ENCODE measurements around the gene RPS25.
"Not testable (repeated sequence)": the region's sequence is repeated elsewhere in the genome, so short reads cannot be mapped to it uniquely, and the experiment has no call there.

Gene RPS25

DNA sequence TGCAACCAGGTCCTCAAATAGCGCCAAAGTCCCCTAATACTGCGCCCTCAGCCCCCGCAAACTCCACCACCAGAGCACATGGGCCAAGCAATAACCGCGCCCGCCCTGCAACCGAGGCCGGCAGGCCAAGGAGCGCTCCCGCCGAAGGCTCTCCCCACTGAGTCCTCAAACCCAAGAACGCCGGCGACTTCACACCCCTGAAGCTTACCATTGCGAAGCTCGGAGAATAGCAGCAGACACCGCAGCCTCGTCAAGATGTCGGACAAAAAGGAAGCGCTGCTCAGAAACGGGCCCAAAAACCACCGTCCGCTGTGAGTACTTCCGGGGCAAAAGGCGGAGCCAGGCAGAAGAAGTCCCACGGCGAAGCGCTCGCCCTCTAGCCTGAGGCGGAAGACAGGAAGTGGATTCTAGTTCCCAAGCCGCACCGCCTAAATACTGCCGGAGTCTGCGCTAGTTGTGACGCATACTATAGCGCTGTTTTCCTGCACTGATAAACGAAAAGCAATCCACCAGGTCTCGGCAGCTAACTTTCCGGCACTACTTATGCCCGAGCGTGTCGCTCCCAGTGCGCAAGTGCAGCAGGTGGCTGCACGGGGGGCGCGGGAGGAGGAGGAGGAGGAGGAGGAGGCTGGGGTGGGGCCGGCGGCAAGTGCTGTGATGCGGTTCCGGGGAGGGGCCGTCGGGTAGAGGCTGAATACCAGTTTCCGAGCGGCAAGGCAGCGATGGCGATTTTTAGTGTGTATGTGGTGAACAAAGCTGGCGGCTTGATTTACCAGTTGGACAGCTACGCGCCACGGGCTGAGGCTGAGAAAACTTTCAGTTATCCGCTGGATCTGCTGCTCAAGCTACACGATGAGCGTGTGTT lies at the start of gene RPS25, which contains the start of gene TRAPPC4:
Gene RPS25, minus strand, starts transcription at position 270 of the 865 bp plus-strand sequence. Its CDS starts 59 bp downstream, at position 211.
Gene TRAPPC4, plus strand, starts transcription at position 693 of the 865 bp plus-strand sequence. Its CDS starts 30 bp downstream, at position 723.
- peak; percentile 95 for DNase-seq

DNA sequence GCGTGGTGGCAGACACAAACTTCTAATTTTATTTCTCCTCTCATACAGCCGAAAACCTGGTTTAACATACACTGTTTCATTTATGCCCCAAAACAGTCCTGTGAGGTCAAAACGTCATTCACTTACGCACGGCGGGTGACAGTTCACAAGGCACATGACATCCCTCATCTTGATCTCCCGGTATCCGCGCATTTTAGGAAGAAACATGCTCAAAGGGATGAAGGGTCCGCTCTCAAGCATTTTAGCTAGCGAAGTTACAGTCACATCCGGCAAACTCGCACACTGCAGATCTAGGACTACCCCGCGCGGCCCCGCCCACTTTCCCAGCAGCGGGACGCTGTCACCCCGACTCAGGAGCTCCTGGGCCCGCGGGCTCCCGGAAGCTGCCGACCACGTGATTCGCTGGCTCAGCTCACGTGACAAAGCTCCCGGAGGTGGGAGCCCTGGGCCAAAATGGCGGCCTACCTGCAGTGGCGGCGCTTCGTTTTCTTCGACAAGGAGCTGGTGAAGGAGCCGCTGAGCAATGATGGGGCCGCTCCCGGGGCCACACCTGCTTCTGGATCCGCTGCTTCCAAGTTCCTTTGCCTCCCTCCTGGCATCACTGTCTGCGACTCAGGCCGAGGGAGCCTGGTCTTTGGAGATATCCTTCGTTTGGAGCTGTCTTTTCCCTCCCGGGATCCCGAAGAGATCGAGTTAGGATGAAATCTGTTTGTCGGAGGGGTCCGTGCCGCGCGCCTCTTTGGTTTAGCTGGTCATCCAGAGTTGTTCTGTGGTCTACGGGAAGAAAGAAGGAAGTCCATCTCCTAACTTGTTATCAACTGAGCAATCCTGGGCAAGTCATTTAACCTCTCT lies 49.5 kb upstream of the RPS25 start, which contains the start of gene VPS11:
Gene VPS11, plus strand, starts transcription at position 448 of the 852 bp plus-strand sequence. Its CDS starts 6 bp downstream, at position 454.
- DNase-seq = peak; percentile 96

DNA sequence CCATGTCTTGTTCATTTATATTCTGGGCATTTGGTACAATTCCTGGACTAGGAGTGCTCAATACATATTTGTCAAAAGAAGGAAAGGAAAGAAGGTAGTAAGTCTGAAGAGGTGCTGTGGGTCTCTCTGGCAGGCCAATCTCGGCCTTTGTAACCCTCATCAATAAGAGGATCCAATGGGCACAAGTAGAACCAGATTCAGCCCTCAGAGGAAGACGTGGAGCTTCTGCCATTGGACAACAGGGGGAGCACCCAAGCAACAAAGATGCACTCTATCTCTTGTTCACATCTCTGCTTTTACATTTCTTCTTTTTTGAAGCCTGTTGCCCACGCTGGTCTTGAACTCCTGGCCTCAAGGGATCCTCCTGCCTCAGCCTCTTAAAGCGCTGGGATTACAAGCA lies 47.2 kb upstream of the RPS25 start:
- DNase-seq = no peak

- DNase-seq = no peak
Measured at GRCh38 chr11:119062779-119063178, 44.6 kb upstream of the RPS25 start.

DNA sequence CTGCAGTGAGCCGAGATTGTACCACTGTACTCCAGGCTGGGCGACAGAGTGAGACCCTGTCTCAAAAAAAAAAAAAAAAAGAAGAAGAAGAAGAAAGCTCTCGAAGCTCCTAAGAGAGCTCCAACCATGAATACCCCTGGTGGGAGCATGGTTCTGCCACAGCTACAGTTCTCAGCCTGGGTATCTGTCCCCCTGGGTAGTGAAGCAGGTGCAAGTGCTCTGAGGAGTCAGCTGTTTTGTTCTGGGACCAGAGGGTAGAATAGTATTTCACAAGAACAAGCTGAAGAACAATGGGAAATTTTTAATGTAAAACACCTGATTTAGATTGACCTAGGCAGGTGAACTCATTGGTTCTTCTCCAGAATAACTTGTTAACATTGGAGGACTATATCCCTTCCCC lies 43.1 kb upstream of the RPS25 start:
- no peak for DNase-seq

- DNase-seq = not testable (repeated sequence)
Measured at GRCh38 chr11:119059128-119059527, 41.0 kb upstream of the RPS25 start.

GRCh38 chr11:119057000-119057769 lies 39.0 kb upstream of the RPS25 start, which contains the start of gene HYOU1:
HYOU1 (minus strand) TSS chr11:119057205; CDS start chr11:119056160, 1,045 bp downstream.
- peak; percentile 99 for DNase-seq

- peak; percentile 80 for DNase-seq
Measured at GRCh38 chr11:119056421-119056999, 38.4 kb upstream of the RPS25 start.

- DNase-seq = peak; percentile 68
Measured at GRCh38 chr11:119055901-119056300, 37.8 kb upstream of the RPS25 start.

DNA sequence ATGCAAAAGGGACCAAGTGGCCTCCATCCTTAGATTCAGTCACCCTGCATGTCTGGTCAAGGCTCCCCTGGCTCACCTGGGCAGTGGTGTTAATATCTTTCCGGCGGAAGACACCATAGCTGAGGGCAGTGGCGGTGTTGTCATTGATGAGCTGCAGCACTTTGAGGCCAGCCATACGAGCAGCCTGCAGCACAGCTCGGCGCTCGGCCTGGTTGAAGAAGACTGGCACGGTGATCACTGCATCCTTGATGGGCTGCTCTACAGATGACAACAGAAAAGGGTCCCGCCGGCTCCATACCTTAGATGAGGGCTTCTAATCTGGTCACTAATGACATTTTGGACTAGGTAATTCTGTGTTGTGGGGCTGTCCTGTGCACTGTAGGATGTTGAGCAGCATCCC lies 36.3 kb upstream of the RPS25 start:
- DNase-seq = no peak

DNA sequence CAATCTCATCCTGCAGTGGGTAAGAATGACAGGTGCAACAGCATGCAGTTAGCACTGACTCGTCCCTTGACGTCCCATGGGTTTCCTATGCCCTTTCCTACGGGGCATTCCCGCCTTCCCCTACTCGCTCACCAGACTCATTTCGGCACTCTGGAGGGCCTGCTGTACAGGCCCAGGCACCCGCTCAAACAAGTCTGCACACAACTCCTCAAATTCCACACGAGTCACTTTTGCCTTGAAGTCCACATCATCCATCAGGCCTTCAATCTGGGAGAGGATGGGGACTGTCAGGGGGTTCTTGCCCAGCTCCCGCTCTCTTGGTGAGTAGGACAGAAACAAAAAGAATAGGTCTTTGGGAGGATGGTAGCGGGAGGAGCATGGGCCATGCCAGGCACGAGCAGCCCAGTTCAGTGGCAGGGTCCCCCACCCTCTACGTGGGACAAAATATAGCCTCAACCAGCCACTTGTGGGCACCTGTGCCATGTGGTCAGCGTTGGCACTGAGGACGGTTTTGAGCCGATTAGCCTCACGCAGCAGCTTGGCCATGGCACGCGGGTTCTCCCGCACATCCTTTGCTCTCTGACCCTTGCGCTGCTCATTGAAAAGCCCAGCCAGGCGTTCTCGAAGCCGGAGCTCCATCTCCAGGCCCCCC lies 34.1 kb upstream of the RPS25 start:
- no peak for DNase-seq

DNA sequence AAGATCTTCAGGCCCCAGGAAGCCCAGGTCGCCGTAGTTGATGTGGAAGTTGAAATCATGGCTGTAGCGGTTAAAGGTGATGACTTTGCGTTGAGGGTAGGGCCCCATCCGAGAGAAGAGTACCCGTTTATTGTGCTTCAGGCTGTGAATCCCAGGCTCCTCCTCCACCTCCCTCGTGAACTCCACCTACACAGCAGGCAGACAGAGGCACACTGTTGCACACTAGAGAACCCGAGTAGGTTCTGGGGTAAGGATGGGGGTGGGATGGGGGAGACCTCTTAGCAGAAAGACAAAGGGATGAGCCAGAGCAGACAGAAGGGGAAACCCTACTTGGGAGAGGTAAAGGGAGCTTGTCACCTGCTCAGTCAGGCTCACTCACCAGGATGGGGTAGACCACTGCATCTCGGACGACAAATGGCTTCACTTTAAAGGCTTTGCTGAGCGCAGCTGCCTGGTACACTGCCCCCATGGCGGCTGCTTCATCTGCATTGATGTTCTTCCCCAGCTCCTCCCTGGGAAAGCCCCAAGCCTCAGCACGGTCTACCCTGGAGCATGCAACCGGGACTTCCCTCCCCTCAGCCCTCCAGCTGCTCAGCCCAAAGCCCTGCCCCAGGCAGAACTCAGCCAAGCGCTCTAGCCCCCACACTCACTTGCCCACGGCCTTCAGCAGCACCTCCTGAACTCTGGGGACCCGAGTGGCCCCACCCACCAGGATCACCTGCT lies 33.5 kb upstream of the RPS25 start:
- DNase-seq = no peak

DNA sequence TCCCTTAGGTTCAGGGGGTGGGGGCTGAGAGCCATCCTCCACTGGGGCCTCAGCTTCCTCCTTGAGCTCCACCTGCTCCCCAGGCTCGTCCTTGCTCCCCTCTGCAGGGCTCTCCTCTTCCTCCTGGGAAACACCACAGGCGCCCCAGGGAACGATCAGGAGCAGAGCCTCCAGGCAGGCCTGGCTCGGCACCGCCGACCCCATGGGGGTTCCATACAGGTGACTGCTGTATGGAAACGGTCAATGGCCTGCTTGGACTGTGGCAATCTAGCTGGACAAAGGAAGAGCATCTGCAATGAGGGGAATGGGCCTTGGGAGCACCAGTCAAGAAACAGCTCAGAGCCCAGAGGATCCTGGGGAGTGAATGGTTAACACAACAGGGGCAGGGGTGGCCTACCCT lies 30.9 kb upstream of the RPS25 start:
- no peak for DNase-seq

- DNase-seq = no peak
Measured at GRCh38 chr11:119048644-119049043, 30.5 kb upstream of the RPS25 start.

GRCh38 chr11:119047205-119047604 lies 29.1 kb upstream of the RPS25 start:
- no peak for DNase-seq

DNA sequence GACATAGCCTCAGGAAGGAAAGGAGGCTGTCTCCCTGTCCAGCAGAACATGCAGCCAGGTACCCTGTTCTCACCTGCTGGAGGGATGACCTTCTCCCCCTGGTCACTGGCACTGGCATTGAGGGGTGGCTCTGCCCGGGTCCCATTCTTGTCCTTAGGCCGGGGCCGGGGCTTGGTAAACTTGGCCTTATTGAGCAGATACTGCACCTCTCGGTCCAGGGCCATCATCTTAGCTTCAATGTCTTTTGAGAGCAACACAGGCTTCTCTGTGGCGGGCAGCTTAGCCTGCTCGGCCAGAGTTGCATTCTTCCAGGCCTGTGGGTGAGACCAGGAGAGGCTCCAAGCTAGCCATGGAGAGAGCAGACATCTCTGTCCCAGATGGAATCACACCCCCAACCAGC lies 28.3 kb upstream of the RPS25 start:
- no peak for DNase-seq

- no peak for DNase-seq
Measured at GRCh38 chr11:119044708-119045107, 26.6 kb upstream of the RPS25 start.

- no peak for DNase-seq
Measured at GRCh38 chr11:119042927-119043326, 24.8 kb upstream of the RPS25 start.

DNA sequence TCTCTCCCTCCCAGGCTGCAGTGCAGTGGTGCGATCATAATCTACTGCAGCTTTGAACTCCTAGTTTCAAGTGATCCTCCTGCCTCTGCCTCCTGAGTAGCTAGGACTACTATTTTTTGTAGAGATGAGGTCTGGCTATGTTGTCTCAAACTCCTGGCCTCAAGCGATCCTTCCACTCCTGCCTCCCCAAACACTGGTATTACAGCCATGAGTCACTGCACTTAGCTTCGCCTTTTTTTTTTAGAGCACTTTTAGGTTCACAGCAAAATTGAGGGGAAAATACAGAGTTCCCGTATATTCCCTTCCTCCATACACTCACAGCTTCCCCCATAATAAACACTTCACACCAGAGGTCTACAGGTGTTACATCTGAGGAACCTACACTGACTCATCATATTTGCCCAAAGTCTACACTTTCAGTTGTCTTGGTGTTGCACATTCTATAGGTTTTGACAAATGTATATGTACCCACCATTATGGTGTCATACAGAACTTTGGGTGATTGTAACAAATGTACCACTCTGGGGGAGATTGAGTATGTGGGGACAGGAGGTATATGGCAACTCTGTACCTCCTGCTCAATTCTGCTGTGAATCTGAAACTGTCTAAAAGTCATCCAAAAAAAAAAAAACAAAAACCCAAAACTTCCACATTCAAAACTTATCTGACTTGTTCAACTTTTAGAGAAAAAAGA lies 23.8 kb upstream of the RPS25 start:
- no peak for DNase-seq

GRCh38 chr11:119039471-119039870 lies 21.3 kb upstream of the RPS25 start:
- not testable (repeated sequence) for DNase-seq

Measured in activated CD8-positive, alpha-beta memory T cell treated with anti-CD3 and anti-CD28 coated beads for 24 hours (primary cell).